Measurements from ENCODE around the gene RIPOR2.
A peak's percentile ranks its signal among the peaks of the same experiment; 100 is the strongest.
"Not testable (repeated sequence)": the region's sequence is repeated elsewhere in the genome, so short reads cannot be mapped to it uniquely, and the experiment has no call there.

RIPOR2 gene

GRCh38 chr6:24950218-24950941 lies 14.6 kb upstream of the RIPOR2 start:
- DNase-seq, result no peak

- peak in 1 of 4 experiments; percentile 15 for DNase-seq
Measured at GRCh38 chr6:24949020-24949569, 13.3 kb upstream of the RIPOR2 start.

DNA sequence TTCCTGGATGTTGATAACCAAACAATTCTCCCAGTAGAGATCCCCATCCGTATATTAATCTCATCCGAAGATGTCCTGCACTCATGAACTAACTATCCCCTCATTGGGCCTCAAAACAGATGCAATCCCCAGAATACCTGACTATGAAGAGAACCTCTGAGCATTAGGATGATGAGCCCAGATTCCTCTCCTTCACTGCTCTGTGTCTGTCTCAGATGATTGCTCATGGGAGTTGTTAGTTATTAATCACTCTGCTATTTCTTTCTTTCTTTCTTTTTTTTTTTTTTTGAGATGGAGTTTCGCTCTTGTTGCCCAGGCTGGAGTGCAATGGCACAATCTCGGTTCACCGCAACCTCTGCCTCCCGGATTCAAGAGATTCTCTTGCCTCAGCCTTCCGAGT lies 12.5 kb upstream of the RIPOR2 start:
- DNase-seq, result not testable (repeated sequence)

DNA sequence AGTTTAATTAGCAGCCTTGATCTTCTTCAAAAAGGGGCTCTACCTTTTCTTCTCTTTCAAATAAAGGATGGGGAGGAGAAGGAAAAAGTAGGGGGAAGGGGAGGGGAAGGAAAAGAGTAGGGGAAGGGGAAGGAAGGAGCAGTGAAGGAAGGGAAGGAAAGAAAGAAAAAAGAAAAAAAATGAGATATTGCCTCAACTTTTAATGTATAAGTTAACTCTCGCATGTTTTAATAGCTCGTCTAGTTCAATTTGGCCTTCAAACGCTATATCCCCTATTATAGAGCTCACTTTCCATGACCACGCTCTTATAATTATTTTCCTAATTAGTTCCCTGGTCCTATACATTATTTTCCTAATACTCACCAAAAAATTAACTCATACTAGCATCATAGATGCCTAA lies 11.9 kb upstream of the RIPOR2 start:
- DNase-seq, result no peak

DNA sequence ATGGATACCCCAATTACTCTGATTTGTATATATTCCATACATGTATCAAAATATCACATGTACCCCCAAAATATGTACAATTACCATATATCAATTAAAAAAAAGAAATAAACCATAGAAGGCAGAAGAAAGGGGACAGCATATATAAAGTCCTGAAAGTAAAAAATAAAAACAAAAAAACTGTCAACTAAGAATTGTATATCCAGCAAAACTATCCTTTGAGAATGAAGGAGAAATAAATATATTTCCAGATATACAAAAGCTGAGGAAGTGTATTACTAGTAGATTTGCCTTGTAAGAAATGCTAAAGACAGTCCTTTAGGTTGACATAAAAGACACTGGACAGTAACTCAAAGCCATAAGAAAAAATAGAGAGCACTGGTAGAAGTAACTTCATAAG lies 9.3 kb upstream of the RIPOR2 start:
- DNase-seq, result no peak

DNA sequence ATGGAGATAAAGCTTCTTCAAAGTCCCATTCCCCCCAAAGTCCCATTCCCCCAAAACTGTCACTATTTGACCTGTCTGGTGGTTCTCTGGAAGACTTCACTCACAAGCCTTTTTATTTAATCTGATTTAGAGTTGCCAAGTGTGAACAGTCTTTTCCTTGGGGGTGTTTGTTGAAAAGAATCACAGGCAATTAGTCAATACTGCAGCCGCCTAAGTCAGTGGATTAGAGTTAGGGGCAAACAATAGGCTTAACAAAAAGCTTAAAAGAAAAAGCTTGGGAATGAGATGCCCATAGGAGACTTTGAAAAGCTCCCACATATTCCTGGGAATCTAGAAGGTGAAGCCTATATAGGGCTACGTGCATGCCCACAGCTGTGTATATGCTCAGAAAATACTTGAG lies 8.0 kb upstream of the RIPOR2 start:
- DNase-seq, result no peak

GRCh38 chr6:24940311-24940917 lies 4.7 kb upstream of the RIPOR2 start:
- DNase-seq, result no peak

DNA sequence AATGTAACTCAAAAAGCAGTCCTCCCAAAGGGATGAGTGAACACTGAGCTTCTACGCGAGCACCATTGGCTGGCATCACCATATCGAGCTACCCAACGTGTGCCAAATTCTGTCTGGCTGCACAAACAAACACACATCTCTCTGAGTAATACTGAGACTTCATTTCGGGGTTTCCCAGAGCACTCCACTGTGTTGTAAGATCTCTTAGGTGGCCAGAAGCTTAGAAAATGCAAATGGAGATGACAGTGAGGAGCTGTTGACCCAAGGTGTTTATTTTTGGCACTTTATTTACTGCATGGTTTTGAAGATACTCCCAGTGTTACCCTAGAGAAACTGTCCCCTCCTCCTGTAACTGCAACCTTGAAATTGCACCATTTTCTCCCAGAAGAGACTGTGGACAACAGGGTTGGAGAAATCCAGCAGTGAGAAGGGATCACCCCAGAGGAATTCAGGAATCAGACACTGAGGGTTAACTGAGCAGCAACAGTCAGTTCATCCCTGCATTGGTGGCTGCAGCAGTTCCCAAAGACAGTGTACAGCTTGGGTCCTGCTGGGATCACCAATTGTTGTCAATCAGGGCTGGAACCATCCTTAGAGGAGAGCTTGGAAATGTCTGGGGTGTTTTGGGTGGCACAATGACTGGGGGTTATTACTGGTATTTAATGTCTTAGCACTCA lies 1.0 kb upstream of the RIPOR2 start:
- DNase-seq, result peak in 1 of 4 experiments; percentile 33

GRCh38 chr6:24933868-24934401 lies 1.8 kb downstream of the RIPOR2 start:
- DNase-seq, result no peak

- DNase-seq, result no peak
Measured at GRCh38 chr6:24933266-24933665, 2.5 kb downstream of the RIPOR2 start.

DNA sequence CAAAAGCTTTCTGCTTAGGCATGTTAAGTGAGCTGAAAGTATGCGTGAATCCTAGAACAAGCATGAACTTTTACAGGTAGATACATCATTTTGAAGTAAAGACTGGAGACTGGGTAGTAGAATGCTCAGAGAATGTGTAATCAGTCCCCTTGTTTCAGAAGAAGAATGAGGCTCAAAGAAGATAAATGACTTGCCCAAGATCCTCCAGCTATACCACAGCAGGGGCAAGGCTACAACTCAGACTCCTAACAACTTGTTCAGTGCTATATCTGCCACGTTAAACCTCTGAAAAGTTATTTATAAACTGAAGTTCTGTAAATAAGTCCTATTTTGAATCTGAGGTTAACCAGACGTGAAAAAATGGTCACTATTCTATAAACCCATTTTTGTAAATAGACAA lies 2.9 kb downstream of the RIPOR2 start:
- no peak for DNase-seq

GRCh38 chr6:24931718-24932691 lies 3.8 kb downstream of the RIPOR2 start:
- no peak for DNase-seq

DNA sequence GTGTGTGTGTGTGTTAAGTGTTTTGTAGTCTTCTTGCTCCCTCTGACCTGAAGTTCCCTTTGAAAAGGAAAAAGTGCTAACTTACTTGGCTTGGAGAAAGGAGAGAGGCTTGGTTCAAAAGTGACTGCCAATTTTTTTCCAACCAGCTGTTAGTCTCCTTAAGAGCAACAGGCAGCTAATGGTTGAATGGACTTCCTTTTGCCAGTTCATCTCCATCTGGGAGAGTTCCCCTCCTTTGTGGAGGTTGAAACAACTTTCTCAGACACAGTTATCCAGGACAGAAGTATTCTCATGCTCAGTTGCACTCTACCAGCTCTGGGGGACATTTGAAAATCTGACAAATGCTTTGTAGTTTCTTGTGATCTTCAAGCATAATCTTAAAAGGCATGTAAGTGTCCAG lies 4.5 kb downstream of the RIPOR2 start:
- DNase-seq, result no peak

DNA sequence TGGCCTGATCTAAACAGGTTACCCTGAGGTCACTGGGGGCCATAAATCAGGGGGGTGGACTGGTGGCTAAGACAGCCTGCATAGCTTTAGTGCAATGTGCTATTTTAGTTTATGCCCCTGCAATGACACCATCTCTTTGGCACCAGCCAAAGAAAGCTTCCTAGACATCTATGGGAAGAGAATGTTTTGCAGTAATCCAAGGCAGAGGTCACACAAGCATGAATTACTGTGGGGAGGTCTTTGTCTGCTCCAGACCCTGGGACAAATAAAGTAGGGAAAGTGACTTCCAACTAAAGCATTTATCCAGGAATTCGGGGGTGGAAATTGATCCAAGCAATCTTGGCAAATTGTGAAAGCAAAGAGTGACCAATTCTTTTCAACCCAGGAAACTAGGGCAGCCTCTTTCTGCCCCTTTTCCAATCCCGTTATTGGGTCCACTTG lies 5.3 kb downstream of the RIPOR2 start:
- no peak for DNase-seq

DNA sequence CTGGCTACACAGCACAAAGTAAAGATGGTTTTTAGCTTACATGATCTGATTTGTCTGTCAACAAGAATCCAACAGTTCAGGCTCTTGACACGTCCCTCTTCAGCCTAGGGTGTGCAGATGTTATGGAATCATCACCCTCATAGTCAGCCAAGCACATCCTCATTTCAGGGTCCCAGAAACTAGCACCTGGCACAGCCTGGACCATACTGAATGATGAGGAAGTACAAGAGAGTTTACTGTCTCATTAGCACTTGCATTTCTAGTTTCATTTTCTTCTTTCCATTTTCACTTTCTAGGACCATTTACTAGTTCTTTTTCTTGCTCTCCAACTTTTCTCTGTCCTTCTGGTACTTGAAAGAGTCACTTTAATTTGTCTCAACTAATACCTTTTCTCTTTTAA lies 6.5 kb downstream of the RIPOR2 start:
- no peak for DNase-seq

DNA sequence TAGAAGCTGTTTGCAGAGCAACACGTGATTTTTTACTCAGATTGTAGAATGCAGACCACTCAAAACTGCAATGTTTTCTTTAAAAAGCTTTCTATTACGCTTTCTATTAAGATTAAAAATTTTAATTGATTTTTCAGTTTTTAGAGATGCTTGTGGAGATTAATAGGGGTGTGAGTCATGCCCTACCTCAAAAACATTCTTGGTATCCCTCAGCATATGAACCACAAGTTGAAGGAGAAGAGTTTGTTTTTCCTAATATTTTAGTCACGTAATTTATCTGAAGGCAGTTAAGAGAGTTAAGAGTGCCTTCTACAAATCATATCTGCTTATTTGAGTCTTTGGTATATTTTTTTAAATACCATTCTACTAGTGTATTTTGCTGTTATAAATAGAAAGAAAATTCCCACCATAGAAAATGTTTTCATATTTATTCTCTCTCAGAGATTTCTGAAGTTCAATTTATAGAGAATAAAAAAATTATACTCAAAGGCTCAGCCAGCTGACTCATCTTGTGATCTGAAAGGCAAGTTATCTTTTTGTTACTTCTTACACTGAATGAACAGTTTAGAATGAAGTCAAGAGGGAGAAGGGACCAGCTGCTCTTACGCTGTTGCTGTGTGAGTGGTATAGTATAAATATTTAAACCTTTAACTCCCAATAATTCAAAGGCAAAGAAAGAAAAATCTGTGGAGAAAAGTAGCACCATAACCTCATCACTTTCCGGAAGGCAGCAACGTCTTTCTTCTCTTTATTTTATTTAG lies 7.6 kb downstream of the RIPOR2 start:
- DNase-seq, result no peak

DNA sequence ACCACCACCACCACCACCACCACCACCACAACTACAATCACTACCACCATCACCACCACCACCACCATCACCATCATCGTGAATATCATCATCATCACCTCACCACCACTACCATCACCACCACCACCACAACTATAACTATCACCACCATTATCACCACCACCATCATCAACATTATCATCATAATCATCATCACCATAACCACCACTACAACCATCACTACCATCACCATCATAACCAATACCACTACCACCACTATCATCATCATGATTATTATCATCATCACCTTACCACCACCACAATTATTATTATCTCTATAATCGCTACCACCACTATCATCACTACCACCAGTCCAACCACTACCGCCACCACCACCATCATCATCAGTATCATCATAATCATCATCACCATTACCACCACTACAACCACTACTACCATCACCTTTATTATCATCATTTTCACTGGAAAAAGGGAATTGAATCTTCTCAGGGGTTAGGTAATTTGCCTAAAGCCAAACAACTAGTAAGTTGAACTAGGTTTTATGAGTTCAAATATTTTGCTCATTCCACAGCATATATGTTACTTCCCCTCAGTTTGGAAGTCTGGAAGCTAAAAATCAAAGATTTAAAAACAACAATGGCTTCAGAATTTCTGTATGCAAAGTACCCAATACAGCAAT lies 8.3 kb downstream of the RIPOR2 start:
- no peak for DNase-seq

DNA sequence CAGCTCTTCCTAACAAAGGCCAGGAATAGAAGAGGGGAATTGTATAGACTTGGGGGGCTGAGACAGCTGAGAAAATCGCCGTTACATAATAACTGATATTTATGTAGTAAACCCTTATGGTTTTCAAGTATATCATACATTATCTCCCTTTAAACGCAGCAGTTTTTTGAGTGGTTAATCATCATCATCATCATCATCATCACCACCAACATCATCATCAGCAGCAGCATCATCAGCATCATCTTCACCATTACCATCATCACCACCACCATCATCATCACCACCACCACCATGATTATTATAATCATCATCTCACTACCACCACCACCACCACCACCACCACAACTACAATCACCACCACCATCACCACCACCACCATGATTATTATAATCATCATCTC lies 9.1 kb downstream of the RIPOR2 start:
- DNase-seq, result not testable (repeated sequence)

GRCh38 chr6:24926192-24926591 lies 9.6 kb downstream of the RIPOR2 start:
- no peak for DNase-seq

DNA sequence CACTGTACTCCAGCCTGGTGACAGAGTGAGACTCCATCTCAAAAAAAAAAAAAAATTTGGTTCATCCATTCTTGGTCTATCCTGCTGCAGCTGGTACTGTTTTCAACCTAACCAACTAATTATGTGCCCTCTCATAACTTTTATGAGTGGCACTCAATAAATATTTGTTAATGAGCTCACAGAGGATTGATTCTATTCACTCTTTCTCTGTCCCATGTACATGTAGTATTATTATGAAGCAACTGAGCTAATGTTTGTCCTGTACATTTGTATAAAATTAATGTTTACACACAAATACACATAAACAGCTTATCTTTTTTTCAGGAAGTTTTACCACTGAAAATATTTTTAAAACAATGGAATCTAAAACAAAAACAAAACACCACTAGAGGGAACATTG lies 10.1 kb downstream of the RIPOR2 start:
- DNase-seq, result no peak
